Loucy (cell line): Measurements from ENCODE around the gene RASGRP2.
"Not testable (repeated sequence)": the region's sequence is repeated elsewhere in the genome, so short reads cannot be mapped to it uniquely, and the experiment has no call there.

Experiments used
- EZH2phosphoT487 ChIP-seq: fragments of 200-600 bp; IDR thresholded peaks from 2 replicates; pipeline ENCODE4 v1.6.1; 2018; ENCODE audit warnings: antibody characterized with exemption, mild to moderate bottlenecking, moderate library complexity, borderline replicate concordance
- TF ChIP-seq, protein P1 (sequence below): fragments of 200-600 bp; sonication (generic); conservative IDR thresholded peaks from 2 replicates; pipeline ENCODE4 v1.5.1; 2014; ENCODE audit warnings: mild to moderate bottlenecking, antibody characterized with exemption, low read length

DNA sequence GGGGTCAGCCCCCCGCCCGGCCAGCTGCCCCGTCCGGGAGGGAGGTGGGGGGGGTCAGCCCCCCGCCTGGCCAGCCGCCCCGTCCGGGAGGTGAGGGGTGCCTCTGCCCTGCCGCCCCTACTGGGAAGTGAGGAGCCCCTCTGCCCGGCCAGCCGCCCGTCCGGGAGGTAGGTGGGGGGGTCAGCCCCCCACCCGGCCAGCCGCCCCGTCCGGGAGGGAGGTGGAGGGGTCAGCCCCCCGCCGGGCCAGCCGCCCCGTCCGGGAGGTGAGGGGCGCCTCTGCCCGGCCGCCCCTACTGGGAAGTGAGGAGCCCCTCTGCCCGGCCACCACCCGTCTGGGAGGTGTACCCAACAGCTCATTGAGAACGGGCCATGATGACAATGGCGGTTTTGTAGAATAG is 42.0 kb downstream of the RASGRP2 start:
- TF ChIP-seq, protein P1, sequence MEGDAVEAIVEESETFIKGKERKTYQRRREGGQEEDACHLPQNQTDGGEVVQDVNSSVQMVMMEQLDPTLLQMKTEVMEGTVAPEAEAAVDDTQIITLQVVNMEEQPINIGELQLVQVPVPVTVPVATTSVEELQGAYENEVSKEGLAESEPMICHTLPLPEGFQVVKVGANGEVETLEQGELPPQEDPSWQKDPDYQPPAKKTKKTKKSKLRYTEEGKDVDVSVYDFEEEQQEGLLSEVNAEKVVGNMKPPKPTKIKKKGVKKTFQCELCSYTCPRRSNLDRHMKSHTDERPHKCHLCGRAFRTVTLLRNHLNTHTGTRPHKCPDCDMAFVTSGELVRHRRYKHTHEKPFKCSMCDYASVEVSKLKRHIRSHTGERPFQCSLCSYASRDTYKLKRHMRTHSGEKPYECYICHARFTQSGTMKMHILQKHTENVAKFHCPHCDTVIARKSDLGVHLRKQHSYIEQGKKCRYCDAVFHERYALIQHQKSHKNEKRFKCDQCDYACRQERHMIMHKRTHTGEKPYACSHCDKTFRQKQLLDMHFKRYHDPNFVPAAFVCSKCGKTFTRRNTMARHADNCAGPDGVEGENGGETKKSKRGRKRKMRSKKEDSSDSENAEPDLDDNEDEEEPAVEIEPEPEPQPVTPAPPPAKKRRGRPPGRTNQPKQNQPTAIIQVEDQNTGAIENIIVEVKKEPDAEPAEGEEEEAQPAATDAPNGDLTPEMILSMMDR = not testable (repeated sequence)
- TF ChIP-seq EZH2phosphoT487 = not testable (repeated sequence)
